HCT116 (cell line): ENCODE data around the gene GPRIN2.

ENCODE experiments used
- ATF3 ChIP-seq: IDR thresholded peaks from 2 replicates; pipeline ENCODE4 v1.6.1; 2012
- CEBPB ChIP-seq: IDR thresholded peaks from 2 replicates; pipeline ENCODE4 v1.6.1; 2012; ENCODE audit warnings: low read depth
- CTCF ChIP-seq, 3 experiments: fragments of 200-600 bp in 1 of 3; sonication (generic) in 1 of 3; IDR thresholded peaks in 2 of 3; conservative IDR thresholded peaks in 1 of 3; 2 replicates each; pipeline ENCODE4 v1.5.1; 2012 to 2017; ENCODE audit warnings: low read depth in 2 of 3, low read length in 2 of 3, antibody characterized with exemption in 1 of 3, borderline replicate concordance in 1 of 3, control low read depth in 1 of 3, mild to moderate bottlenecking in 1 of 3, mixed read lengths in 1 of 3, mixed run types in 1 of 3, moderate library complexity in 1 of 3; ENCODE audit not compliant: insufficient read depth in 1 of 3
- JUND ChIP-seq: IDR thresholded peaks from 2 replicates; pipeline ENCODE4 v1.6.1; 2012
- MAX ChIP-seq: IDR thresholded peaks from 2 replicates; pipeline ENCODE4 v1.6.1; 2012
- POLR2A ChIP-seq: IDR thresholded peaks from 2 replicates; pipeline ENCODE4 v1.7.0; 2011; ENCODE audit warnings: borderline replicate concordance; ENCODE audit not compliant: insufficient read depth, insufficient read length; ENCODE audit errors: extremely low read depth
- POLR2AphosphoS5 ChIP-seq: IDR thresholded peaks from 2 replicates; pipeline ENCODE4 v1.6.1; 2011; ENCODE audit warnings: mild to moderate bottlenecking, low read depth, low read length, moderate library complexity
- RAD21 ChIP-seq: IDR thresholded peaks from 2 replicates; pipeline ENCODE4 v1.6.1; 2012; ENCODE audit warnings: low read depth, mild to moderate bottlenecking
- SP1 ChIP-seq: IDR thresholded peaks from 2 replicates; pipeline ENCODE4 v1.6.1; 2012; ENCODE audit warnings: low read depth
- ZNF274 ChIP-seq: fragments of 200-500 bp; sonication (Bioruptor generic); IDR thresholded peaks from 2 replicates; pipeline ENCODE4 v1.6.1; 2014; ENCODE audit warnings: mild to moderate bottlenecking, low read depth, low read length, inconsistent platforms

- no peak for TF ChIP-seq SP1
- no peak for TF ChIP-seq POLR2A
- no peak for TF ChIP-seq CTCF (IDR thresholded peaks at IDR 0.05 in 2 of 3, conservative IDR thresholded peaks at IDR 0.05 in 1 of 3; ENCODE audit: borderline replicate concordance in 1 of 3, insufficient read depth in 1 of 3, low read depth in 2 of 3, low read length in 2 of 3)
- TF ChIP-seq POLR2AphosphoS5 = no peak
- TF ChIP-seq MAX = no peak
- no peak for TF ChIP-seq RAD21
- TF ChIP-seq ATF3 = no peak
- no peak for TF ChIP-seq JUND
- no peak for TF ChIP-seq ZNF274
- TF ChIP-seq CEBPB = no peak
Measured at GRCh38 chr10:46548498-46549090, 7.9 kb downstream of the GPRIN2 start.
